ENCODE measurements around the gene KCNJ16.

Gene KCNJ16

GRCh38 chr17:70076189-70076588 is 1.2 kb downstream of the KCNJ16 start:
- no peak for TF ChIP-seq CTCF (IDR thresholded peaks at IDR 0.05; ENCODE audit: extremely low read depth, missing control alignments)
- no peak for DNase-seq (ENCODE audit: low spot score)

- DNase-seq (ENCODE audit: low spot score) = no peak
- no peak for TF ChIP-seq CTCF (IDR thresholded peaks at IDR 0.05; ENCODE audit: extremely low read depth, missing control alignments)
Observed at GRCh38 chr17:70076831-70077230, 1.8 kb downstream of the KCNJ16 start.

GRCh38 chr17:70078549-70078948 is 3.5 kb downstream of the KCNJ16 start:
- DNase-seq (ENCODE audit: low spot score) = no peak
- no peak for TF ChIP-seq CTCF (IDR thresholded peaks at IDR 0.05; ENCODE audit: extremely low read depth, missing control alignments)

GRCh38 chr17:70078994-70079531 is 4.0 kb downstream of the KCNJ16 start:
- DNase-seq (ENCODE audit: low spot score) = no peak
- no peak for TF ChIP-seq CTCF (IDR thresholded peaks at IDR 0.05; ENCODE audit: extremely low read depth, missing control alignments)

- no peak for DNase-seq (ENCODE audit: low spot score)
- no peak for TF ChIP-seq CTCF (IDR thresholded peaks at IDR 0.05; ENCODE audit: extremely low read depth, missing control alignments)
Observed at GRCh38 chr17:70080541-70081347, 5.7 kb downstream of the KCNJ16 start.

GRCh38 chr17:70081885-70082284 is 6.9 kb downstream of the KCNJ16 start:
- no peak for TF ChIP-seq CTCF (IDR thresholded peaks at IDR 0.05; ENCODE audit: extremely low read depth, missing control alignments)

GRCh38 chr17:70084476-70084875 is 9.5 kb downstream of the KCNJ16 start:
- DNase-seq (ENCODE audit: low spot score) = no peak
- TF ChIP-seq CTCF (IDR thresholded peaks at IDR 0.05; ENCODE audit: extremely low read depth, missing control alignments) = no peak

More at GRCh38 chr17:70081885-70082284, 6.9 kb downstream of the KCNJ16 start:
- no peak for DNase-seq (ENCODE audit: low spot score)
